ENCODE data around the gene RNF225.
"Not testable (repeated sequence)": the region's sequence is repeated elsewhere in the genome, so short reads cannot be mapped to it uniquely, and the experiment has no call there.

Gene RNF225

GRCh38 chr19:58362272-58362994 lies 33.0 kb upstream of the RNF225 start, which contains the start of gene ZNF497:
Gene ZNF497, minus strand, starts transcription at chr19:58362751. Its CDS starts 5,116 bp downstream, at chr19:58357635.
- DNase-seq (ENCODE audit: low read depth in 2 of 2) = peak; percentile 94 to 95

GRCh38 chr19:58364146-58364545 lies 31.3 kb upstream of the RNF225 start:
- no peak for DNase-seq (ENCODE audit: low read depth in 2 of 2)

GRCh38 chr19:58366585-58367430 lies 28.6 kb upstream of the RNF225 start:
- DNase-seq (ENCODE audit: low read depth in 2 of 2) = no peak

GRCh38 chr19:58367698-58368454 lies 27.6 kb upstream of the RNF225 start:
- DNase-seq (ENCODE audit: low read depth in 2 of 2) = no peak

GRCh38 chr19:58368561-58369360 lies 26.7 kb upstream of the RNF225 start:
- DNase-seq (ENCODE audit: low read depth in 2 of 2) = no peak

GRCh38 chr19:58372311-58373133 lies 22.9 kb upstream of the RNF225 start:
- DNase-seq (ENCODE audit: low read depth in 2 of 2) = no peak

GRCh38 chr19:58374200-58374599 lies 21.3 kb upstream of the RNF225 start:
- no peak for DNase-seq (ENCODE audit: low read depth in 2 of 2)

- not testable (repeated sequence) for DNase-seq (ENCODE audit: low read depth in 2 of 2)
Measured at GRCh38 chr19:58376724-58377123, 18.7 kb upstream of the RNF225 start.

GRCh38 chr19:58379246-58379645 lies 16.2 kb upstream of the RNF225 start:
- no peak for DNase-seq (ENCODE audit: low read depth in 2 of 2)

GRCh38 chr19:58380037-58380661 lies 15.3 kb upstream of the RNF225 start:
- DNase-seq (ENCODE audit: low read depth in 2 of 2) = no peak

GRCh38 chr19:58380662-58381459 lies 14.6 kb upstream of the RNF225 start, which contains the start of gene ZNF837:
Gene ZNF837, minus strand, starts transcription at chr19:58381030. Its CDS starts 11,698 bp downstream, at chr19:58369332.
- DNase-seq (ENCODE audit: low read depth in 2 of 2) = peak; percentile 90 to 99

GRCh38 chr19:58381460-58382212 lies 13.8 kb upstream of the RNF225 start:
- no peak for DNase-seq (ENCODE audit: low read depth in 2 of 2)

- no peak for DNase-seq (ENCODE audit: low read depth in 2 of 2)
Measured at GRCh38 chr19:58382997-58383603, 12.4 kb upstream of the RNF225 start.

GRCh38 chr19:58385313-58385890 lies 10.1 kb upstream of the RNF225 start:
- no peak for DNase-seq (ENCODE audit: low read depth in 2 of 2)

GRCh38 chr19:58385891-58386575 lies 9.4 kb upstream of the RNF225 start:
- DNase-seq (ENCODE audit: low read depth in 2 of 2) = no peak

GRCh38 chr19:58386576-58387337 lies 8.7 kb upstream of the RNF225 start, which contains the start of gene RPS5:
Gene RPS5, plus strand, starts transcription at chr19:58387269. Its CDS starts 869 bp downstream, at chr19:58388138.
- DNase-seq (ENCODE audit: low read depth in 2 of 2) = peak; percentile 92 to 95

Measured in activated CD8-positive, alpha-beta memory T cell treated with anti-CD3 and anti-CD28 coated beads for 4 hours (primary cell).